ENCODE data around the gene LRRC9.

DNA sequence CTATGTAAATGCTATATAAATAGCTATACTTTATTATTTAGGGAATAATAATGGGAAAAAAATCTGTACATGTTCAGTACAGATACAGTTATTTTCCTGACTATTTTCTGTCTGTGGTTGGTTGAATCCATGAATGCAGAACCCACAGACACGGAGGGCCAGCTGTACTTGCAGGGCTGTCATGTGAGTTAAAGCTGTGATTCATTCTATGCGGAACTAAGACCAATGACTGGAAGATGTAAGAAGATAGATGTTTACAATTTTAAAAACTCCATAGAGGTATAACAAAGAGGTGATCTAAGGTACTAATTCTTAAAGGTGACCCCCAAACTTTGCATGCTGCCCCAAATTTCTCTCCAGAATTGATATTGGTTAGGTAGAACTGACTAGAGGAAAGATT, 186.4 kb downstream of the LRRC9 start:
- TF ChIP-seq, protein P1, sequence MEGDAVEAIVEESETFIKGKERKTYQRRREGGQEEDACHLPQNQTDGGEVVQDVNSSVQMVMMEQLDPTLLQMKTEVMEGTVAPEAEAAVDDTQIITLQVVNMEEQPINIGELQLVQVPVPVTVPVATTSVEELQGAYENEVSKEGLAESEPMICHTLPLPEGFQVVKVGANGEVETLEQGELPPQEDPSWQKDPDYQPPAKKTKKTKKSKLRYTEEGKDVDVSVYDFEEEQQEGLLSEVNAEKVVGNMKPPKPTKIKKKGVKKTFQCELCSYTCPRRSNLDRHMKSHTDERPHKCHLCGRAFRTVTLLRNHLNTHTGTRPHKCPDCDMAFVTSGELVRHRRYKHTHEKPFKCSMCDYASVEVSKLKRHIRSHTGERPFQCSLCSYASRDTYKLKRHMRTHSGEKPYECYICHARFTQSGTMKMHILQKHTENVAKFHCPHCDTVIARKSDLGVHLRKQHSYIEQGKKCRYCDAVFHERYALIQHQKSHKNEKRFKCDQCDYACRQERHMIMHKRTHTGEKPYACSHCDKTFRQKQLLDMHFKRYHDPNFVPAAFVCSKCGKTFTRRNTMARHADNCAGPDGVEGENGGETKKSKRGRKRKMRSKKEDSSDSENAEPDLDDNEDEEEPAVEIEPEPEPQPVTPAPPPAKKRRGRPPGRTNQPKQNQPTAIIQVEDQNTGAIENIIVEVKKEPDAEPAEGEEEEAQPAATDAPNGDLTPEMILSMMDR (IDR thresholded peaks at IDR 0.05): no peak
- TF ChIP-seq POLR2A (IDR thresholded peaks at IDR 0.05) (no peak), EP300 (IDR thresholded peaks at IDR 0.05) (peak in 1 of 2 donors; percentile 20)
